ENCODE results near the gene MED4.

DNA sequence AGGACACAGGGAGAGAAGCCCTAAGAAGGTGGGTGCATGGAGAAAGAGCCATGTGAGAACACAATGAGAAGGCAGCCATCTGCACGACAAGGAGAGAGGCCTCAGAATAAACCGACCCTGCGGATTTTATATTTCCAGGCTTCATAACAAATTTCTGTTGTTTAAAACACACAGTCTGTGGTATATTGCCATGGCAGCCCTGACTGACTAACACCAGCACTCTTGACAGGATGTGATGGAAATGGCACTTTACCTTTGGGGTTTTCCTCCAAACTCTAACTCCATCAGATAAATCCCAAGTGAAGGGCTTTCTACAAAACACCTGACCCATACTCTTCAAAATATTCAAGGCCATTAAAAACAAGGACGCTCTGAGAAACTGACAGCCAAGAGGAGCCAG is 13.2 kb upstream of the MED4 start:
- TF ChIP-seq, protein P1, sequence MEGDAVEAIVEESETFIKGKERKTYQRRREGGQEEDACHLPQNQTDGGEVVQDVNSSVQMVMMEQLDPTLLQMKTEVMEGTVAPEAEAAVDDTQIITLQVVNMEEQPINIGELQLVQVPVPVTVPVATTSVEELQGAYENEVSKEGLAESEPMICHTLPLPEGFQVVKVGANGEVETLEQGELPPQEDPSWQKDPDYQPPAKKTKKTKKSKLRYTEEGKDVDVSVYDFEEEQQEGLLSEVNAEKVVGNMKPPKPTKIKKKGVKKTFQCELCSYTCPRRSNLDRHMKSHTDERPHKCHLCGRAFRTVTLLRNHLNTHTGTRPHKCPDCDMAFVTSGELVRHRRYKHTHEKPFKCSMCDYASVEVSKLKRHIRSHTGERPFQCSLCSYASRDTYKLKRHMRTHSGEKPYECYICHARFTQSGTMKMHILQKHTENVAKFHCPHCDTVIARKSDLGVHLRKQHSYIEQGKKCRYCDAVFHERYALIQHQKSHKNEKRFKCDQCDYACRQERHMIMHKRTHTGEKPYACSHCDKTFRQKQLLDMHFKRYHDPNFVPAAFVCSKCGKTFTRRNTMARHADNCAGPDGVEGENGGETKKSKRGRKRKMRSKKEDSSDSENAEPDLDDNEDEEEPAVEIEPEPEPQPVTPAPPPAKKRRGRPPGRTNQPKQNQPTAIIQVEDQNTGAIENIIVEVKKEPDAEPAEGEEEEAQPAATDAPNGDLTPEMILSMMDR (IDR thresholded peaks at IDR 0.05) = no peak
- no peak for TF ChIP-seq POLR2A (IDR thresholded peaks at IDR 0.05)
